Mesothelial cell of epicardium (in vitro differentiated cells): ENCODE measurements around the gene ADI1. TPM values are rescaled to one million over a fixed set of nuclear protein-coding genes. Genes with fewer than 3 reads are reported as not detected.
"Not testable (repeated sequence)": the region's sequence is repeated elsewhere in the genome, so short reads cannot be mapped to it uniquely, and the experiment has no call there.

ENCODE experiments used
- DNase-seq, 2 experiments: peaks; one replicate each; pipeline ENCODE4 v3.0.0; 2021; ENCODE audit warnings: low spot score in 2 of 2; ENCODE audit not compliant: unreplicated experiment in 2 of 2
- H3K27ac Mint-ChIP-seq: 2 replicates; pipeline ENCODE4 v1.8.0; 2021; ENCODE audit warnings: mixed read lengths
- H3K27me3 Mint-ChIP-seq: 2 replicates; pipeline ENCODE4 v1.8.0; 2021; ENCODE audit warnings: low read depth, mixed read lengths
- H3K36me3 Mint-ChIP-seq: 2 replicates; pipeline ENCODE4 v1.8.0; 2021; ENCODE audit warnings: mixed read lengths
- H3K4me1 Mint-ChIP-seq: 2 replicates; pipeline ENCODE4 v1.8.0; 2021; ENCODE audit warnings: mixed read lengths
- H3K4me3 Mint-ChIP-seq: 2 replicates; pipeline ENCODE4 v1.8.0; 2021; ENCODE audit warnings: mild to moderate bottlenecking, moderate library complexity, mixed read lengths
- H3K9me3 Mint-ChIP-seq: 2 replicates; pipeline ENCODE4 v1.8.0; 2021; ENCODE audit warnings: mixed read lengths
- CTCF ChIP-seq: fragments of 200-600 bp; sonication (generic); IDR thresholded peaks from one replicate; pipeline ENCODE4 v1.5.0; 2021; ENCODE audit warnings: antibody characterized with exemption; ENCODE audit not compliant: unreplicated experiment
- total RNA-seq: library from RNA; stranded (reverse); gene quantifications from 3 replicates; pipeline ENCODE4 v1.2.1, GENCODE V29; 2021

The ADI1 gene
- total RNA-seq, 1 donor from 2014 or later = 16.6 TPM

- H3K9me3 Mint-ChIP-seq = no peaks in the 10 kb centered on the region
- no peak for TF ChIP-seq CTCF
- no peak for DNase-seq
- no peaks in the 10 kb centered on the region for H3K4me1 Mint-ChIP-seq
- no peaks in the 10 kb centered on the region for H3K27me3 Mint-ChIP-seq
- no peak overlapping the region for H3K4me3 Mint-ChIP-seq
- peaks cover 39% of the 10 kb centered on the region for H3K36me3 Mint-ChIP-seq
- H3K27ac Mint-ChIP-seq = no peak overlapping the region
These were observed 69.4 kb downstream of the ADI1 start for GRCh38 chr2:3449936-3450335.

GRCh38 chr2:3449086-3449485 lies 70.2 kb downstream of the ADI1 start:
- no peaks in the 10 kb centered on the region for H3K9me3 Mint-ChIP-seq
- H3K4me3 Mint-ChIP-seq = no peak overlapping the region
- no peaks in the 10 kb centered on the region for H3K27me3 Mint-ChIP-seq
- H3K27ac Mint-ChIP-seq = peak overlapping the region; percentile 40
- peaks cover 39% of the 10 kb centered on the region for H3K36me3 Mint-ChIP-seq
- no peak for TF ChIP-seq CTCF
- no peaks in the 10 kb centered on the region for H3K4me1 Mint-ChIP-seq
- DNase-seq = no peak

GRCh38 chr2:3448441-3448911 lies 70.9 kb downstream of the ADI1 start:
- not testable (repeated sequence) for H3K27ac Mint-ChIP-seq, H3K4me3 Mint-ChIP-seq, H3K27me3 Mint-ChIP-seq, DNase-seq, H3K4me1 Mint-ChIP-seq, H3K9me3 Mint-ChIP-seq
- peaks cover 36% of the 10 kb centered on the region for H3K36me3 Mint-ChIP-seq

- Mint-ChIP-seq H3K4me1 (no peaks in the 10 kb centered on the region), H3K36me3 (peaks cover 34% of the 10 kb centered on the region), H3K9me3 (no peaks in the 10 kb centered on the region), H3K27me3 (no peaks in the 10 kb centered on the region), H3K27ac (no peak overlapping the region), H3K4me3 (no peak overlapping the region)
- TF ChIP-seq CTCF = no peak
- DNase-seq = no peak
These were observed 71.5 kb downstream of the ADI1 start for GRCh38 chr2:3447789-3448317.

Other genes with a start within 250 kb of the ADI1 start
- 25.4 to 27.9 TPM (median 26.4 TPM) in 3 replicates for gene EIPR1, start 141.7 kb downstream of the ADI1 start, total RNA-seq
- gene TRAPPC12, start 139.8 kb downstream of the ADI1 start, total RNA-seq = 121 to 134 TPM (median 128 TPM) in 3 replicates
- gene RNASEH1, start 38.8 kb upstream of the ADI1 start, total RNA-seq = 21.1 to 24.3 TPM (median 22.5 TPM) in 3 replicates
- gene RPS7, start 55.7 kb upstream of the ADI1 start, total RNA-seq = 1,528 to 1,604 TPM (median 1,590 TPM) in 3 replicates
- gene COLEC11, start 75.6 kb upstream of the ADI1 start, total RNA-seq = 9.8 to 10.8 TPM (median 10.1 TPM) in 3 replicates
- gene ALLC, start 138.7 kb upstream of the ADI1 start, total RNA-seq = not detected in 3 replicates
- not detected in 3 replicates for gene DCDC2C, start 184.0 kb upstream of the ADI1 start, total RNA-seq